Right atrium auricular region (tissue), 2 donors: ENCODE data around the gene CNPPD1. TPM values are rescaled to one million over a fixed set of nuclear protein-coding genes. Genes with fewer than 3 reads are reported as not detected.

Experiments
- DNase-seq: peaks from one replicate; pipeline ENCODE4 v3.0.0-alpha.2; 2019; ENCODE audit warnings: low spot score
- H3K27ac ChIP-seq, 2 donors: fragments of 200-600 bp; sonication (generic); 1 replicate in 1 of 2; 2 replicates in 1 of 2; pipeline ENCODE4 v1.5.1; 2016 to 2019
- H3K27me3 ChIP-seq, 2 donors: fragments of 200-600 bp; sonication (generic); one replicate each; pipeline versions ENCODE4 v1.5.1 to v1.6.0; 2017 to 2019
- H3K36me3 ChIP-seq: fragments of 200-600 bp; sonication (generic); one replicate; pipeline ENCODE4 v1.5.1; 2016
- H3K4me1 ChIP-seq, 2 donors: fragments of 200-600 bp; sonication (generic); one replicate each; pipeline versions ENCODE4 v1.5.1 to v1.6.0; 2017 to 2019
- H3K4me3 ChIP-seq, 2 donors: fragments of 200-600 bp; sonication (generic); 1 replicate in 1 of 2; 2 replicates in 1 of 2; pipeline ENCODE4 v1.5.1; 2017 to 2019; ENCODE audit warnings: mild to moderate bottlenecking in 1 of 2, moderate library complexity in 1 of 2
- H3K9me3 ChIP-seq, 2 donors: fragments of 200-600 bp; sonication (generic); one replicate each; pipeline ENCODE4 v1.5.1; 2019
- CTCF ChIP-seq, 2 donors: fragments of 200-600 bp; sonication (generic); IDR thresholded peaks; one replicate each; pipeline ENCODE4 v1.5.1; 2019; ENCODE audit warnings: antibody characterized with exemption in 2 of 2
- total RNA-seq, 2 donors: library from RNA; depleted of rRNA; stranded (reverse); fragments of >200 nt; gene quantifications; one replicate each; pipeline ENCODE4 v1.1.0, GENCODE V29; 2016

Gene CNPPD1
- total RNA-seq, 2 donors from 2014 or later = 32.4 to 42.3 TPM

DNA sequence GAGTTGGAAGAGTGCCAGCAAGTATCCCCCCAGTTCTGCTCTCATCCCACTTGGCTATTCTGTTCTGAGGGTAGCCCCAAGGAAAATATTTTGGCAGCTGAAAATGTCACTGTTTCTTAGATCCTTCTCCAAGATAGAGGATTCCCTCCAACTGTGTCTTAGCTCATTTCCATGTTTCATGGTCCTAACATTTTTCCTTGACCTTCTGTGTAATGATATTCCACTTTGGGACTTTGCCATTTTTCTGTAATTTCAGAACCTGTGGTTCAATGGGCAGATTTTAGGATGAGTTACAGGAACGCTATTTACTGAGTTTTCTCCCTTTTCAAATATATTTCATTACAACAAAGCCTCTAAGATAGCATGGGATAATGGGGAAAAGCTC lies 50.8 kb downstream of the CNPPD1 start:
- Histone ChIP-seq H3K4me1 (peaks cover 0 to 36% of the 10 kb centered on the region in 2 donors), H3K36me3 (no peaks in the 10 kb centered on the region), H3K9me3 (no peaks in the 10 kb centered on the region), H3K27ac (no peak overlapping the region), H3K4me3 (no peak overlapping the region), H3K27me3 (no peaks in the 10 kb centered on the region)
- no peak for DNase-seq
- no peak for TF ChIP-seq CTCF (IDR thresholded peaks at IDR 0.05)

- H3K27me3 ChIP-seq = no peaks in the 10 kb centered on the region
- H3K9me3 ChIP-seq = no peaks in the 10 kb centered on the region
- H3K4me1 ChIP-seq = peaks cover 0 to 36% of the 10 kb centered on the region in 2 donors
- no peak overlapping the region for H3K27ac ChIP-seq
- TF ChIP-seq CTCF (IDR thresholded peaks at IDR 0.05) = no peak
- no peak overlapping the region for H3K4me3 ChIP-seq
- DNase-seq = peak; percentile 66
- H3K36me3 ChIP-seq = no peaks in the 10 kb centered on the region
Observed at GRCh38 chr2:219125225-219125885, 51.4 kb downstream of the CNPPD1 start.

DNA sequence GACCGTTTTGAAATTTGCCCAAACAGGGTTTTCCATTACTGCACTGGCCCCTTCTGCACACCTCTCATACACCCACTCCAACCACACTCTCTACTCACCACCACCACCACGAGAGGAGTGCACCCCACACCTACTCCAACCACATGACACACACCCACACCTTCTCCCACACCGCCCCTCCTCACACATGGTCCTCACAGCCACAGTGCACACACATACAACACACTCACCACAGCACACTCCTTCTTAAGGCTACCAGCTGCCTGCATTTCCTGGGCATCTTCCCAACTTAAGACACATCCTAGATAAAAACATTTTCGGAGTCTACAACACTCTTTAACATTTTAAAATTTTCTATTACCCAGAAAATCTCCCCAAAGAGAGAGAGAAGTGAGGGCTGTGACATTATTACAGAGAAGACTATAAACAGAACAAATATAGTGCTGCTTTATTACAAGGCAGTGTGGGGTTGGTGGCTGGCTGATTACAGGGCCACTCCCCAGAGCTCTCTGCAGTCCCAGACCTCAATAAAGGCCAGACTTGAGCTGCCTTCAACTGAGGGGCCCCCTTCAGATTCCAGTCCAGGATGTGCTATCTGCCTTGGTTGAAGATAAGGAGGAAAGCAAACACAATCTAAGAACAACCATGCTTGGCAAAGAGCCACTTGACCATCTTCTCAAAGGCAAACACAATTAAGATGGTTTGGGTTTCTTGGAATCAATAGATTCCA lies 52.2 kb downstream of the CNPPD1 start:
- H3K4me1 ChIP-seq = peaks cover 0 to 36% of the 10 kb centered on the region in 2 donors
- no peak for DNase-seq
- no peaks in the 10 kb centered on the region for H3K9me3 ChIP-seq
- H3K4me3 ChIP-seq = no peak overlapping the region
- no peaks in the 10 kb centered on the region for H3K36me3 ChIP-seq
- no peak for TF ChIP-seq CTCF (IDR thresholded peaks at IDR 0.05)
- H3K27ac ChIP-seq = no peak overlapping the region
- no peaks in the 10 kb centered on the region for H3K27me3 ChIP-seq

DNA sequence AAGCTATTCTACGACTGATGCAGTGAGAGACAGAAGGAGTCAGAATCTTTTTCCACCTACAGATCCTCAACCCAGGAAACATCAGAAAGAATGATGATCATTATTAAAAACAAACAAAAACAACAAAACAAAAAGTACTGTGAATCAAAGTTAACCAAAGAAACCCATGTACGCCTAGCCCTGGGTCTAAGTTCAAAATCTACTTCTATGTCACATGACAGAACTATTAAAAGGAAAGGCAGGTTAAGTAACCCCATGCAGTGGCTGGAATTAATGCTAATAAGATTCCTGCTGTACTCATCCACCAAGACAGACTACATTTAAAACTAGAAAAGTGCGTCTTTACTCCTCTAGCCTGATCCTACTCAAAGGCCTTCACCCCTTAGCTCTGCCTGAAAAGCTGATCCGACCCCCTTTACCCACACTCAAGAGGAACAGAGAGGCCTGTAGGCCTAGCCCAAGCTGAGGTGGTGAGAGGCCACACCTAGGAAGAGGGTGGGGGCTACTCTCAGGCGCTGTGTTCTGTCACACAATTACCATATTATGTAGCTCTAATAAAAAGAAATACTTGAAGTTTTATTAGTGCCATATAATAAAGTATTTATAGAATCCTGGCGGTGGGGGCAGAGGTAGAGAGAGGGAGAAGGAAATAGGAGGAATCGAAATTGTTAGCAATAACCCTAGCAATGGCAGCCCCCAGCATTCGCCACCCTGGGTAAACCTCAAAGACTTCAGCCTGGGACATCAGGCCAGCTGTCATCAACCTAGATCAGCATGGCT lies 53.2 kb downstream of the CNPPD1 start:
- Histone ChIP-seq H3K4me1 (peaks cover 0 to 41% of the 10 kb centered on the region in 2 donors), H3K27me3 (no peaks in the 10 kb centered on the region), H3K9me3 (no peaks in the 10 kb centered on the region), H3K4me3 (no peak overlapping the region), H3K27ac (no peak overlapping the region), H3K36me3 (no peaks in the 10 kb centered on the region)
- DNase-seq = no peak
- TF ChIP-seq CTCF (IDR thresholded peaks at IDR 0.05) = no peak

GRCh38 chr2:219122202-219122980 lies 54.3 kb downstream of the CNPPD1 start:
- TF ChIP-seq CTCF (IDR thresholded peaks at IDR 0.05) = no peak
- DNase-seq = no peak
- Histone ChIP-seq H3K4me3 (no peak overlapping the region), H3K27me3 (no peaks in the 10 kb centered on the region), H3K4me1 (peaks cover 0 to 35% of the 10 kb centered on the region in 2 donors), H3K36me3 (no peaks in the 10 kb centered on the region), H3K27ac (no peak overlapping the region), H3K9me3 (no peaks in the 10 kb centered on the region)
